Umbilical cord (tissue), 2 donors: ENCODE results near the gene HECTD4. TPM values are rescaled to one million over a fixed set of nuclear protein-coding genes. Genes with fewer than 3 reads are reported as not detected.
"Not testable (repeated sequence)": the region's sequence is repeated elsewhere in the genome, so short reads cannot be mapped to it uniquely, and the experiment has no call there.

Source experiments
- DNase-seq: peaks from one replicate; pipeline ENCODE4 v3.0.0-alpha.2; 2015; ENCODE audit warnings: low spot score
- total RNA-seq: library from RNA; depleted of rRNA; stranded (reverse); fragments of >200 nt; gene quantifications from one replicate; pipeline ENCODE4 v1.2.3, GENCODE V29; 2014; ENCODE audit warnings: low replicate concordance; ENCODE audit not compliant: insufficient read depth

Gene HECTD4
- total RNA-seq, 1 donor from 2014 or later = 37.3 TPM

DNA sequence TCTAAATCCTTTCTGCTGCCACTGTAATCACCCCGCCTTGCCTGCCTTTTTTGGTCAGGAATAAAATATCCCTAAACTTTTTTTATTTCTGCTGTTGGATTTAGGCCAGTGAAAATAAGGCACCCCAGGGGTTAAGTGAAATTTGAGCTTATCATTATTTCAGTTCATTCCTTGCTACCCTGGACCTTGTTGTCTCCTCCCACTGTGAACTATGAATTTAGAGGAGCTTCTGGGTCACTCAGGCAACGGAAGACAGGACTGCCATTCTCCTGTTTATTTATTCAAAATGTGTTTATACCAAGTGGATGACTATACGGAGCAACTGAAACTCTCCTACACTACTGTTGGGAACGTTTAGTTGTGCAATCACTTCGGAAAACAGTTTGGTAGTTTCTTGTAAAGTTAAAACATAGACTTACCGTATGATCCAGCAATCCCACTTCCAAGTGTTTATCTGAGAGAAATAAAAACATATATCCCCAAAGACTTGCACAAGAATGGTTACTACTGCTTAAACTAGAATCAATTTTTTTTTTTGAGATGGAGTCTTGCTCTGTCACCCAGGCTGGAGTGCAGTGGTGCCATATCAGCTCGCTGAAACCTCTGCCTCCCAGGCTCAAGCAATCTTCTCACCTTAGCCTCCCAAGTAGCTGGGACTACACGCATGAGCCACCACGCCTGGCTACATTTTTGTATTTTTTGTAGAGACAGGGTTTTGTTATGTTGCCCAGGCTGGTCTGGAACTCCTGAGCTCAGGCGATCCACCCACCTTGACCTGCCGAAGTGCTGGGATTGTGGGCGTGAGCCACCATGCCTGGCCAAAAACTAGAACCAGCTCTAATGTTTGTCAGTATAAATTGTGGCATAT, 259.2 kb downstream of the HECTD4 start:
- DNase-seq = peak; percentile 74

DNA sequence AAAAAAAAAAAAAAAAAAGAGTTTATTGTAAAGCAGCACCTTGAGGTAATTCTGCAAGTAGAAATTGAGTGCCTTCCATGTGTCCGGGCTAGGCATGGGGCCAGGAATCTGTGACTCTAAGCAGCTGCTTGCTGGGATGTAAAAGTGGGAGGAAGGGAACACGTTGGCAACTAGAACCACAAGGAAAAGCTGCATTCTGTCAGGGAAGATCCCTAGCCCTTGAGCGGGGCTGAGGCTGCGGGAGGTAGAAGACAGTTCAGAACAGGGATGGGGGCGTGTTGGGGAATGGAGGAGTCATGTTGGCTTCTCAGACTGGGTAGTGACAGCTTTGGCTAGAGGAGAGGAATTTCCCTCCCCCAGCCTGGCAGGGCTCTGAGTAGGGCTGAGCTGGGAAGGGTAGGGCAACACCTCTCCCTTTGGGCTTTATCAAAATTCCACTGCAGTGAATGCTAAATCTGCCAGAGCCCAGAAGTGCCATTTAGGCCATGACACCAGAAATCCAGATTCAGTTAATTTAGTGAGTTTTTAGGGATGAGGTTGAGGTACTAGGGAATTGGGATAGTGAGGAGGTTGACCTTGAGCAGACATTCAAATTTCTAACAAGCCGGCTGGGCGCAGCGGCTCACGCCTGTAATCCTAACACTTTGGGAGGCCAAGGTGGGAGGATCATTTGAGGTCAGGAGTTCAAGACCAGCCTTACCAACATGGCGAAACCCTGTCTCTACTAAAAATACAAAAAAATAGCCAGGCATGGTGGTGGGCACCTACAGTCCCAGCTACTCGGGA, 260.3 kb downstream of the HECTD4 start:
- peak; percentile 89 for DNase-seq

DNA sequence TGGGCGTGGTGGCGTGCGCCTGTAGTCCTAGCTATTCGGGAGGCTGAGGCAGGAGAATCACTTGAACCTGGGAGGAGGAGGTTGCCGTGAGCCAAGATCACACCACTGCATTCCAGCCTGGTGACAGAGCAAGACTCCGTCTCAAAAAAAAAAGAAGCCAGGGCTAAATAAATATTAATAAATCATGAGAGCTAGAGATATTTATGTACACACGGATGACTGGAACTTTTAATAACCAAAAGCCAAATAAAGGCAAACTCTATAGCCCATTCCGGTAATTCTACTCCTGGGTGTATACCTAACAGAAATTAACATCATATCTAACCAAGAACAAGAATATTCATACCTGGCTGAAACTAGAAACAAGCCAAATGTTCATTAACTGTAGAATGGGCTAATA, 264.5 kb downstream of the HECTD4 start:
- DNase-seq = no peak

DNA sequence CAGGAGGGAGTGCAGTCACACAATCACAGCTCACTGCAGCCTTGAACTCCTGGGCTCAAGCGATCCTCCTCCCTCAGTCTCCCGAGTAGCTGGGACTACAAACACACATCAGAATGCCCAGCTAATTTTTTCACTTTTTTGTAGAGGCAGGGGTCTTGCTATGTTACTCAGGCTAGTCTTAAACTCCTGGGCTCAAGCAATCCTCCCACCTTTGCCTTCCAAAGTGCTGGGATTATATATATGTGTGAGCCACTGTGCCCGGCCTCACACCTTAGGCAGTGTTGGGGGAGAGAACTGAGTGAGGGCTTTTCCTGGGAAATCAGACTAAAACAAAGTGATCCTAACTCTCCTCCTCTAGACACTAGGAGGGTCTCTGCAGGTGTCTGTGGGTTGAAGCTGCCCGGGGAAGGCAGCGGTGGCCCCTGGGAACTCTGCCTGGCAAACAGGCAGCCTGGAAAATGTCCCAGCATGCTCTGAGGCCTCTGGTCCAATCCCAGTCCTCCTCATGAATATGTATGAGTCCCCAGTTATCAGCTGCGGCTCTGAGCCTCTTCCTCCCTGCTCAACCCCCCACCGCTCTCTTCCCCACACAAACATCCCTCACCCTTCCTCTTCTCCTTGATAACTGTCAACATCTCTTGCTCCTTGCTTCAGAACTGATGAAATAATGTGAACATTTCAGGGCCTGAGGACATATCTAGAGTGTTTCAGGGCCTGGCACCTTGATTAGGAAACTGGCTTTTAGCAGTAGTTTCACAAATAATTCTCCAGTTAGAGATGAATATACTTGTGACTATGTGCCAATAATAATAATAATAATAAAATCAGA, 265.8 kb downstream of the HECTD4 start:
- peak; percentile 78 for DNase-seq

DNA sequence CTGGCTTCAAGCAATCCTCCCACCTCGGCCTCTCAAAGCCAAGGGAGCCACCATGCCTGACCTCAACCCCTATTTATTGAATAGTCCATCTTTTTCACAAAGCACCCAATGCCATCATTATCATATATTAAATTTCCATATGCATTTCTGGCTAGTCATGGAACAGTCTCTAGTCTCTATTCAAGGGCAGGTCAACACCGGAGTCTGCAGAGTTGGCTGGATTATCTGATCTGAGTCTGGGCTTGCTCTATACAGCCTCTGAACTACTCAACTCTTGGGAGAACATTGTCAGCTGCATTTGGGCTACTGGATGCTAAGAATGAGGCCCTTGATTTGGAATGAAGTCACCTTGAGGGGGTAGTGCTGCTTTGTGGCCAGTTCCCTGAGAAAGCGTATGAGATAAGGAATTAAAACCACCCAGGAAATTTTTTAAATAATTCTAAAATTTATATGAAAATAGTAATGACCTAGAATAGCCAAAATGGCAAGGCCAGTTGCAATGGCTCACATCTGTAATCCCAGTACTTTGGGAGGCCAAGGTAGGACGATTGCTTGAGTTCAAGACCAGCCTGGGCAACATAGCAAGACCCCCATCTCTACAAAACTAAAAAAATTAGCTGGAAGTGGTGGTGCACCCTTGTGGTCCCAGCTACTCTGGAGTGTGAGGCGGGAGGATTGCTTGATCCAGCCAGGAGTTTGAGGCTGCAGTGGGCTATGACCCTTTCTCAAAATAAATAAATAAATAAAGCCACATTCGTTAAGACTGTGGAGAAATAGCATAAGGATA, 266.8 kb downstream of the HECTD4 start:
- no peak for DNase-seq

DNA sequence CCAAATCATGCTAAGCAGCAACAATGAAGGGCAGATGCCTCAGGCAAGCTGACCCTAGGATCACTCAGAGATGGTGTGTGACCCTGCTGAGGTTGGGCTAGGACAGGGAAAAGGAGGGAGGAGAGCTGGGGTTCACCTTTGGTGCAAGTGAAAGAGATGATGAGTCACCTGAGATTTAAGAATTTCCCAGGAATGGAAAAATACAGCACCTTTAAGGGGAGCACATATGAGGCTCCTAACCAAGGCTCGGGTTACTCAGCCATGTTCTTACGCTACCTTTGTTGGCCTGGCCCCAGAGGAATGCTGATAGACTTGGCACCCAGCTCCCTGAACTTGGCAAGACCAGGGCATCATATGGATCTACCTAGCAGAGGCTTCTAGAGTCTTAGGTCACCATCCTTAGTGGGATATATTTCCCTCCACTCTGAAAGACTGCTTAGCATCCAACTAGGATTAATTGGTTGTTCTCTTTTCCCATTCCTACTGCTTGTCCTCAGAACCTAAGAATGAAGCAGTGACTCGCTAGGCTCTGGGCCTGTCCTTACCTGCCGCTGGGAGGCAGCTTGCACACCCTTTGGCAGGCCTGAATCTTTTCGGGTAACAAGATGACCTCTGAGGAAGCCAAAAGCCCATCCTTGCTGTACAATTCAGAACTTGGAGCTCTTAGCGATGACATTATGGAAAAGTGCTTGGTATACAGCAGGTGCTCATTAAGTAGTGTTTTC, 269.7 kb downstream of the HECTD4 start:
- no peak for DNase-seq

DNA sequence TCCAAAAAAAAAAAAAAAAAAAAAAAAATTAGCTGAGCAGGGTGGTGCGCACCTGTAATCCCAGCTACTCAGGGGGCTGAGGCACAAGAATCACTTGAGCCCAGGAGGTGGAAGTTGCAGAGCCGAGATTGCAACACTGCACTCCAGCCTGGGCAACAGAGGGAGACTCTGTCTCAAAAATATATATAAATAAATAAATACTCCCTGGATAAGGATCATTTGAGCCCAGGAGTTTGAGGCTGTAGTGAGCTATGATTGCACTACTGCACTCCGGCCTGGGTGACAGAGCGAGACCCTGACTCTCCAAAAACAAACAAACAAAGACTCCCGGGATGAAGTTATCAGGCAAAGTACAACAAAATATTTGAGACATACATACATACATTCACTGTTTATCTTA, 270.3 kb downstream of the HECTD4 start:
- DNase-seq = no peak

DNA sequence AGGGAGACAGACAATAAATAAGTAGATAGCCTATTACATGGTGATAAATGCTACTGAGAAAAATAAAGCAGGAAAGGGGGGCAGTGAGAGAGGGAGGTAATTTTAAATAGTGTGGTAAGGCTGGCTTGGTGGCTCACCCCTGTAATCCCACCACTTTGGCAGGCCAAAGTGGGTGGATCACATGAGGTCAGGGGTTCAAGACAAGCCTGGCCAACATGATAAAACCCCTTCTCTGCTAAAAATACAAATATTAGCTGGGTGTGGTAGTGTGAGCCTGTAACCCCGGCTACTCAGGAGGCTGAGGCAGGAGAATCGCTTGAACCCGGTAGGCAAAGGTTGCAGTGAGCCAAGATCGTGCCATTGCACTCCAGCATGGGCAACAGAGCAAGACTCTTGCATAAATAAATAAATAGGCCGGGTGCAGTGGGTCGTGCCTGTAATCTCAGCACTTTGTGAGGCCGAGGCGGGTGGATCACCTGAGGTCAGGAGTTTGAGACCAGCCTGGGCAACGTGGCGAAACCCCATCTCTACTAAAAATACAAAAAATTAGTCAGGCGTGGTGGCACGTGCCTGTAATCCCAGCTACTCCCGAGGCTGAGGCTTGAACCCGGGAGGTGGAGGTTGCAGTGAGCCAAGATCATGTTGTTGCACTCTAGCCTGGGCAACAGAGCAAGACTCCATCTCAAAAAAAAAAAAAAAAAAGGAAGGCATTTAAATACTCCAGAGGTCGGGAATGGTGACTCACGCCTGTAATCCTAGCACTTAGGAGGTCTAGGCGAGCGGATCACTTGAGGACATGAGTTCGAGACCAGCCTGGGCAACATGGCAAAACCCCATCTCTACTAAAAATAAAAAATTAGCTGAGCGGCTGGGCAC, 271.2 kb downstream of the HECTD4 start:
- not testable (repeated sequence) for DNase-seq

Other genes with a start within 250 kb of the HECTD4 start
- 716 TPM for gene RPL6, start 27.2 kb upstream of the HECTD4 start, total RNA-seq
- 85.7 TPM for gene PTPN11, start 36.5 kb upstream of the HECTD4 start, total RNA-seq